Right atrium auricular region (tissue), 2 donors: ENCODE measurements around the gene AIG1. TPM values are rescaled to one million over a fixed set of nuclear protein-coding genes. Genes with fewer than 3 reads are reported as not detected.
"Not testable (repeated sequence)": the region's sequence is repeated elsewhere in the genome, so short reads cannot be mapped to it uniquely, and the experiment has no call there.

Experiments
- DNase-seq: peaks from one replicate; pipeline ENCODE4 v3.0.0-alpha.2; 2019; ENCODE audit warnings: low spot score
- H3K27ac ChIP-seq, 2 donors: fragments of 200-600 bp; sonication (generic); 1 replicate in 1 of 2; 2 replicates in 1 of 2; pipeline ENCODE4 v1.5.1; 2016 to 2019
- H3K27me3 ChIP-seq, 2 donors: fragments of 200-600 bp; sonication (generic); one replicate each; pipeline versions ENCODE4 v1.5.1 to v1.6.0; 2017 to 2019
- H3K36me3 ChIP-seq: fragments of 200-600 bp; sonication (generic); one replicate; pipeline ENCODE4 v1.5.1; 2016
- H3K4me1 ChIP-seq, 2 donors: fragments of 200-600 bp; sonication (generic); one replicate each; pipeline versions ENCODE4 v1.5.1 to v1.6.0; 2017 to 2019
- H3K4me3 ChIP-seq, 2 donors: fragments of 200-600 bp; sonication (generic); 1 replicate in 1 of 2; 2 replicates in 1 of 2; pipeline ENCODE4 v1.5.1; 2017 to 2019; ENCODE audit warnings: mild to moderate bottlenecking in 1 of 2, moderate library complexity in 1 of 2
- H3K9me3 ChIP-seq, 2 donors: fragments of 200-600 bp; sonication (generic); one replicate each; pipeline ENCODE4 v1.5.1; 2019
- total RNA-seq, 2 donors: library from RNA; depleted of rRNA; stranded (reverse); fragments of >200 nt; gene quantifications; one replicate each; pipeline ENCODE4 v1.1.0, GENCODE V29; 2016
- TF ChIP-seq, protein P1 (sequence below), 2 donors: fragments of 200-600 bp; sonication (generic); IDR thresholded peaks; one replicate each; pipeline ENCODE4 v1.5.1; 2019; ENCODE audit warnings: antibody characterized with exemption in 2 of 2

AIG1 gene
- total RNA-seq, 2 donors from 2014 or later = 28.6 to 62.6 TPM

- Histone ChIP-seq H3K4me3 (no peak overlapping the region), H3K27ac (no peak overlapping the region), H3K4me1 (no peaks in the 10 kb centered on the region), H3K9me3 (no peaks in the 10 kb centered on the region), H3K36me3 (no peaks in the 10 kb centered on the region), H3K27me3 (no peaks in the 10 kb centered on the region)
- TF ChIP-seq, protein P1, sequence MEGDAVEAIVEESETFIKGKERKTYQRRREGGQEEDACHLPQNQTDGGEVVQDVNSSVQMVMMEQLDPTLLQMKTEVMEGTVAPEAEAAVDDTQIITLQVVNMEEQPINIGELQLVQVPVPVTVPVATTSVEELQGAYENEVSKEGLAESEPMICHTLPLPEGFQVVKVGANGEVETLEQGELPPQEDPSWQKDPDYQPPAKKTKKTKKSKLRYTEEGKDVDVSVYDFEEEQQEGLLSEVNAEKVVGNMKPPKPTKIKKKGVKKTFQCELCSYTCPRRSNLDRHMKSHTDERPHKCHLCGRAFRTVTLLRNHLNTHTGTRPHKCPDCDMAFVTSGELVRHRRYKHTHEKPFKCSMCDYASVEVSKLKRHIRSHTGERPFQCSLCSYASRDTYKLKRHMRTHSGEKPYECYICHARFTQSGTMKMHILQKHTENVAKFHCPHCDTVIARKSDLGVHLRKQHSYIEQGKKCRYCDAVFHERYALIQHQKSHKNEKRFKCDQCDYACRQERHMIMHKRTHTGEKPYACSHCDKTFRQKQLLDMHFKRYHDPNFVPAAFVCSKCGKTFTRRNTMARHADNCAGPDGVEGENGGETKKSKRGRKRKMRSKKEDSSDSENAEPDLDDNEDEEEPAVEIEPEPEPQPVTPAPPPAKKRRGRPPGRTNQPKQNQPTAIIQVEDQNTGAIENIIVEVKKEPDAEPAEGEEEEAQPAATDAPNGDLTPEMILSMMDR (IDR thresholded peaks at IDR 0.05) = no peak
- DNase-seq = no peak
Measured at GRCh38 chr6:143236151-143236798, 175.6 kb downstream of the AIG1 start.

GRCh38 chr6:143238306-143238705 lies 177.6 kb downstream of the AIG1 start:
- H3K9me3 ChIP-seq = no peaks in the 10 kb centered on the region
- no peaks in the 10 kb centered on the region for H3K4me1 ChIP-seq
- H3K27me3 ChIP-seq = no peaks in the 10 kb centered on the region
- no peaks in the 10 kb centered on the region for H3K36me3 ChIP-seq
- no peak for DNase-seq
- H3K4me3 ChIP-seq = no peak overlapping the region
- TF ChIP-seq, protein P1 (IDR thresholded peaks at IDR 0.05) = no peak
- no peak overlapping the region for H3K27ac ChIP-seq

DNA sequence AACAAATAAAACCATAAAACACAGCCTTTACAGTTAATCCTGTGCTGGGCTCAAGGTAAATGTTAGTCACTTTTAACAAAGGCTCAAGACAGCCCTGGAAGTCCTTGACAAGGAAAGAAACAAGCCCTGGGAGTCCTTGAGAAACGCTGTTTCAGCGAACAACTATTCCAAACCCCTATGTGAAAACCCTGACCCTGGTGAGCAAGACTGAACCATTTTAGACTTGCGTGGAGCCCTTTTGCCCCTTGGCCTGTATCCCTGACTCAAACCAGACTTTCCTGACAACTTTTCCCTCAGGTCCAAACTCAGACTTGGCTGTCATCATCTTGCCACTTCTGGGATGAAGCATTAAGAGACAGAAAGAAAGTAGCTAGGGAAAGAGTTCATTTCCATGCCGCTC lies 180.4 kb downstream of the AIG1 start:
- DNase-seq = no peak
- Histone ChIP-seq H3K4me3 (no peak overlapping the region), H3K4me1 (no peaks in the 10 kb centered on the region), H3K27me3 (no peaks in the 10 kb centered on the region), H3K27ac (no peak overlapping the region), H3K9me3 (no peaks in the 10 kb centered on the region), H3K36me3 (no peaks in the 10 kb centered on the region)
- TF ChIP-seq, protein P1 (IDR thresholded peaks at IDR 0.05) = no peak

DNA sequence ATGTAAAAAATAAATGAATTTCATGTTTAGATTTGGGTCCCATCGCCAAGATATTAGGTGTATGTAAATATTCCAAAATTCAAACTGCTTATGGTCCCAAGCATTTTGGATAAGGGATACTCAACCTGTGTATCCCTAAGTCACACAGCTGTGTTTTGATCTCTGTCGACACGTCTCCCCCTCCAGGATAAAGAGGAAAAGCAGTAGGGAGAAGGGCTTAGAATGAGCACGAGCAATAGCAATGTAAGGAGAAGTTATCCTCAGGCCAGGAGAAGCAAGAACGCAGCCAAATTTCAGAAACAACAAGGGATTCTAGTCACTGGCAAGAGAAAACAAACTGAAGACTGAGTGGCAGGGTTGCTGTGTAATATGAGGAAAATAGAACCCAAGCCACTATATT lies 181.2 kb downstream of the AIG1 start:
- Histone ChIP-seq H3K36me3 (no peaks in the 10 kb centered on the region), H3K27ac (no peak overlapping the region), H3K9me3 (no peaks in the 10 kb centered on the region), H3K4me3 (no peak overlapping the region), H3K4me1 (no peaks in the 10 kb centered on the region), H3K27me3 (no peaks in the 10 kb centered on the region)
- no peak for DNase-seq
- TF ChIP-seq, protein P1 (IDR thresholded peaks at IDR 0.05) = no peak

- no peaks in the 10 kb centered on the region for H3K36me3 ChIP-seq
- no peak overlapping the region for H3K27ac ChIP-seq
- TF ChIP-seq, protein P1 (IDR thresholded peaks at IDR 0.05) = no peak
- DNase-seq = no peak
- no peak overlapping the region for H3K4me3 ChIP-seq
- H3K9me3 ChIP-seq = no peaks in the 10 kb centered on the region
- H3K27me3 ChIP-seq = no peaks in the 10 kb centered on the region
- no peaks in the 10 kb centered on the region for H3K4me1 ChIP-seq
Measured at GRCh38 chr6:143243786-143244185, 183.1 kb downstream of the AIG1 start.

- Histone ChIP-seq H3K27me3 (no peaks in the 10 kb centered on the region), H3K4me1 (no peaks in the 10 kb centered on the region), H3K36me3 (no peaks in the 10 kb centered on the region), H3K4me3 (no peak overlapping the region), H3K9me3 (no peaks in the 10 kb centered on the region), H3K27ac (no peak overlapping the region)
- DNase-seq = no peak
- TF ChIP-seq, protein P1 (IDR thresholded peaks at IDR 0.05) = no peak
Measured at GRCh38 chr6:143245656-143246055, 185.0 kb downstream of the AIG1 start.

- not testable (repeated sequence) for H3K36me3 ChIP-seq, H3K9me3 ChIP-seq, H3K27ac ChIP-seq, DNase-seq, H3K4me3 ChIP-seq, H3K4me1 ChIP-seq, H3K27me3 ChIP-seq
Measured at GRCh38 chr6:143246166-143246775, 185.6 kb downstream of the AIG1 start.
